SK-MEL-5 (cell line): ENCODE data around the gene NEK9. TPM values are rescaled to one million over a fixed set of nuclear protein-coding genes. Genes with fewer than 3 reads are reported as not detected.

Source experiments
- DNase-seq: peaks from one replicate; pipeline ENCODE4 v3.0.0-alpha.2; 2016; ENCODE audit warnings: low read depth, low spot score
- in situ Hi-C: cut with HindIII; loops from 2 replicates; pipeline ENCODE4 v1.10.0; 2016; ENCODE audit warnings: low sequenced_read_pairs, high pct_unique_total_duplicates, low pct_unique_long_range_greater_than_20kb
- total RNA-seq: library from RNA; depleted of rRNA; stranded (reverse); fragments of >200 nt; shearing (Covaris generic); gene quantifications from 2 replicates; pipeline ENCODE4 v1.2.3, GENCODE V29; 2014

NEK9 gene
- total RNA-seq, 1 experiment from 2014 or later = 56.5 TPM

- no peak for DNase-seq
Observed at GRCh38 chr14:75126121-75126544, 715 bp downstream of the NEK9 start.

DNA sequence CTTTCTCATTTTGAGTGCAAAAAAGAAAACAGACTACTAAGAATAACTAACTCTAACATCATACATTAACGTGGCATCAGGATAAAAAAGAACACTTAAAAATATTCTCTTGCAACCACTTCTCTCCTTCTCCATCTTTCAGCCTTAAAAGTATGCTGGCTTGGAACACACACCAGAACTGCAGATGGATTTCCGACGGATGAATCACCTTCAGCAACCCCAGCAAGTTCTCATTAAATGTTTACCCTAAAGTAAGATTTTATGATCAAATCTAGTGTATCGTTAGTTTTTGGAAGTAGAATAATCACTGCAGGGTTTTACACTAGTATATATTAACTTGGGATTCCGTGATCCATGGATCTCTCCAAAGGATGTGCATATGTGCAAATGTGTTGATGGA lies 1.2 kb downstream of the NEK9 start:
- in situ Hi-C loops = no loop called here
- DNase-seq = no peak

More at GRCh38 chr14:75126121-75126544, 715 bp downstream of the NEK9 start:
- in situ Hi-C loops = no loop called here

DNA sequence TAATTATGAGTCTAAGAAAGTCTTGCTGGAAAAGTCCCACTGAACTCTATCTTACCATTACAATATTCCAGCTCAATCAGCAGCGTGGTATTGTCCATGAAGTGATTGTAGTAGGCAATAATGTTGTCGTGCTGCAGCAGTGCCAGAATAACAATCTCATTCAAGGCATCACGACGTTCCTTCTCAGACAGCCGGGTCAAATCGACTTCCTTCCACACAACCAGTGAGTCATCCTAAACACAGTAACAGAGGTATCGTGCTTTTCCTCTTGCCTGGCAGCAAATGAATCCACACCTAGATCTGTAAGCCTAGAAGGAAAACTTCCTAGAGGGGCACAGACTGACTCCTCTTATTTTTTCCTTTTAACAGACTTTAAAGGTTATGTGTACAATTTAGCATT lies 2.9 kb downstream of the NEK9 start:
- peak; percentile 85 for DNase-seq
- in situ Hi-C loops = no loop called here

GRCh38 chr14:75121552-75121951 lies 5.3 kb downstream of the NEK9 start:
- DNase-seq = no peak
- in situ Hi-C loops = no loop called here

- no peak for DNase-seq
- in situ Hi-C loops = no loop called here
Observed at GRCh38 chr14:75120541-75121291, 6.1 kb downstream of the NEK9 start.

DNA sequence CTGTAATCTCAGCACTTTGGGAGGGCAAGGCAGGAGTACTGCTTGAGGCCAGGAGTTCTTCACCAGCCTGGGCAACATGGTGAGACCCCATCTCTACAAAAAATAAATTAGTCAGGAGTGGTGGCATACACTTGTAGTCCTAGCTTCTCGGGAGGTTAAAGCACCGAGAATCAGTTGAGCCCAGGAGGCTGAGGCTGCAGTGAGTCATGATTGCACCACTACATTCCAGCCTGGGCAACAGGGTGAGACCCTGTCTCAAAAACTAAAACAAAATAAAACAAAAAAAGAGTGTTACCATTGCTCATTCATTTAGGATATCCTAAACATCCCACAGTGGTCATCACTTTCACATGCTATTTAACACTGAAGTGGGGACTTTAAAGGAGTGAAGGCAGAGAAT lies 7.8 kb downstream of the NEK9 start:
- in situ Hi-C loops = no loop called here
- DNase-seq = no peak

DNA sequence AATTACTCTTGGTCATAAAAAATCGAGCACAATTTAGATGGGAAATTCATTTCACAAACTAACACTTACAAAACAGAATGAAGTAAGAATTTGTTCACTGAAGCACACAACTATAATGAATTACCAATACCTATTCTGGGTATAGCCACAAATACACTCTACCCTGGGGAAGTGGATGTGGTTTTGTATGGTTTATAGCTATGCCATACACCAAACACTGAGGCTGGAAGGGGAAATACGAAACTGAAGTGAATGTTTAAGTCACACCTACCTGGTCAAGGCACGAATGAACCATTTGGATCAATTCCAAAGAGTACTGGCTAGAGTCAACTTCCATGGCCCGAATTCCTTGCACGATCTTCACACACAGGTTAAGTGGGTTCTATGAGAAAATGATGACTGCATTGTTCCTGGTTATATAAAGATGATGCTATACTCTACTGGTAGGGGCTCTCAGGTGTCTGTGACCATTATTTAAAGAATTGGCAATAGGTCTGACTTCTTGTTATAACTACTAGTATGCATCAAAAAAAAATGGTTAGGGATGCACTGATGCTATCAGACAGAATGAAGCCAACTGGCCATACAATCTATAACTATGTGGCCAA lies 12.8 kb downstream of the NEK9 start:
- no peak for DNase-seq
- in situ Hi-C loops = no loop called here

- DNase-seq = no peak
Observed at GRCh38 chr14:75109877-75110276, 17.0 kb downstream of the NEK9 start.

GRCh38 chr14:75107186-75107585 lies 19.7 kb downstream of the NEK9 start:
- in situ Hi-C loops = no loop called here
- no peak for DNase-seq

More at GRCh38 chr14:75109877-75110276, 17.0 kb downstream of the NEK9 start:
- in situ Hi-C loops = no loop called here

DNA sequence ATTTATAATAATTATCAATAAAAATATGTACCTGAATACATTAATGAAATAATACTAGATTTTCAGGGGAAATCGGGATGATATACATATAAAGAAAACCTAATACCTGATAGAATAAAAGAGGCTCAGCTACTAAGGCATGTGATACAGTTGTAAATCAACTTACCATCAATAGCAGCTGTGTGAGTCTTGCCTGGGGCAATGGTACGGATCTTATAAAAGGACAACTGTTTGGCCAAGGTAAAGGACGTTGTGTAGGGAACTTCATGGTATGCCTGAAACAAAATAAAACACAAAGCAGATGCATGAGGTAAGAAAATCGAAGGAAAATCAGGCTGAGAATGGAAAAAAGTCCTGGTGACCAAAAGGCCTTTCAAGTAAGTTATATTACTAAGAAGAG lies 25.4 kb downstream of the NEK9 start:
- in situ Hi-C loops = no loop called here
- peak; percentile 94 for DNase-seq

DNA sequence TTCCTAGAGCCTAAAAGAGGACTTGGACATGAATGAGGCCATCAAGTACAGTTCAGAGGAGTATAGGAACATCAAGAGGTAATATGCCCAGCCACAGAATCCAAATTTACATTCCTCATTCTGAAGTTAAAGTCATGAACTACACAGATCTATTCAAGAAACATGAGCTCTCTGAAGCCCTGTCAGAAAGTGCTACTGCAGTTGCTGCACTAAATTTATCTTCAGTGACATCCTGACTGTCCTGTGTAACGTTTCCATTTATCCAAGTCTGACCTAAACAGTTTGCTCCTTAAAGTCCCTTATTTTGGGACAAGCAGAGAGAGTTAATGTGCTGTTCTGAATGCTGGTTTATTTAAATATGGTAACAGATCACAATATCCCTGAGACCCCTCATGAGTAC lies 28.2 kb downstream of the NEK9 start:
- in situ Hi-C loops = no loop called here
- no peak for DNase-seq

DNA sequence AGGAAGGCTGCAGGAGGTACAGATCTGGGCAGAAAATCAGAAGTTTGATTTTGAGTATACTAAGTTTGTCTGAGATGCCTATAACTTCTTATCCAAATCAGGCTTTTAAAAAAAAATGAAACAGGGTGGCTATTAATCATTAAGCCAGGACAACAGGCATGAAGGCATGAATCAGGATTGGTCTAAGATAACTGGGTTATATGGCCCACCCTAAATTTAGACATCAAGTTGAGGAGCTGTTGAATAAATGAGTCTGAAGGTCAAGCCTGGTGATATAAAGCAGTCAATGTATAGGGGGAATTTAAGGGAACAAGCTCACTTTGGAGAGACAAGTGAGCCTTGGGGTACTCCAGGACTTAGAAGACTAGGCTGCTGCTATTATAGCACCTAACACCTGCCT lies 28.6 kb downstream of the NEK9 start:
- no peak for DNase-seq
- in situ Hi-C loops = no loop called here

GRCh38 chr14:75096959-75097358 lies 29.9 kb downstream of the NEK9 start:
- in situ Hi-C loops = no loop called here
- no peak for DNase-seq

- no peak for DNase-seq
- in situ Hi-C loops = no loop called here
Observed at GRCh38 chr14:75095690-75096089, 31.2 kb downstream of the NEK9 start.

DNA sequence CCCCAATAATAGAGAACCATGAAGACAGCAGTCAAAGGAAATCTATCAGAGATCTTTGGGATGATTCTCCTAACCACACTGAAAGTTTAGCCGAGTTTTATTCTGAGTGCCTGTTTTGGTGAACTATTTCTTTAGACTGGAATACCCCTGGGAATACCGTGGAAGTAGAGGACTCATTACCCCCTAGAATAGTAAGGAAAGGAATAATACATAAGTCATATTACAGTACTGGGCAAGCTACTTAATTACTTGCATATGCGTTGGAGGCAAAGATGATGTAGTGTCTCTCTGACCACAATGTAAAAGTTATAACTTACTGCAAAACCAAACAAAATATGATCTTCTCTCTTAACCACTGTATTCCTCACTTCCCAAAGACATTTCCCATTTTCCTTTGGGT lies 32.0 kb downstream of the NEK9 start:
- DNase-seq = no peak
- in situ Hi-C loops = no loop called here

GRCh38 chr14:75092698-75093097 lies 34.1 kb downstream of the NEK9 start:
- in situ Hi-C loops = no loop called here
- no peak for DNase-seq

DNA sequence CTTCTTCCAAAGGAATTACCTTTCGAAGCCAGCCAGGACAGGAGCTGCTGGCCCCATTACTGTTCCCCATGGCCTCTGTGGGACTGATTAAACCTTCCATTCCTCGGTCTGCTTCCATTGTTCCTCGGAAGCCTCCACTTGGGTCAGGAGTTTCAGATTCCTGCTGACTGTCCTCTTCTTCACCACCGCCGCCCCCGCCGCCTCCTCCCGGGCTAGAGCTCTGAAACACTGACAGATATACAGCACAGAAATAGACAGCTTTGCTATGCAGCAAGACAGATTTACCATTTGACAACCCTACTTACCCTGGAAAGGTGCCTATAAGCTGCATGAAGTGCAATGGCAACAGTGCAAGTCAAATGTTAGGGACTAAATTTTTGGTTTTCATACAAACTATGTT lies 35.6 kb downstream of the NEK9 start:
- DNase-seq = no peak
- in situ Hi-C loops = no loop called here

- in situ Hi-C loops = no loop called here
- no peak for DNase-seq
Observed at GRCh38 chr14:75090353-75090752, 36.5 kb downstream of the NEK9 start.
